ENCODE measurements around the gene SLC35G4. TPM values are rescaled to one million over a fixed set of nuclear protein-coding genes. Genes with fewer than 3 reads are reported as not detected.

SLC35G4 gene
- total RNA-seq, result not detected in 2 replicates

GRCh38 chr18:11609488-11609887, at the start of gene SLC35G4:
Gene SLC35G4, plus strand, starts transcription at chr18:11609596. Its CDS starts 0 bp downstream, at chr18:11609596.

Other genes with a start within 250 kb of the SLC35G4 start
- gene GNAL, start 79.7 kb downstream of the SLC35G4 start, total RNA-seq, result 0.69 and 1.1 TPM in 2 replicates
- gene CHMP1B, start 241.8 kb downstream of the SLC35G4 start, total RNA-seq, result 59.6 and 61.3 TPM in 2 replicates